ENCODE data around the gene ERMAP. TPM values are rescaled to one million over a fixed set of nuclear protein-coding genes. Genes with fewer than 3 reads are reported as not detected.

Gene ERMAP
- total and polyA plus RNA-seq, 2 experiments from 2014 or later, result 1.2 to 2.2 TPM

DNA sequence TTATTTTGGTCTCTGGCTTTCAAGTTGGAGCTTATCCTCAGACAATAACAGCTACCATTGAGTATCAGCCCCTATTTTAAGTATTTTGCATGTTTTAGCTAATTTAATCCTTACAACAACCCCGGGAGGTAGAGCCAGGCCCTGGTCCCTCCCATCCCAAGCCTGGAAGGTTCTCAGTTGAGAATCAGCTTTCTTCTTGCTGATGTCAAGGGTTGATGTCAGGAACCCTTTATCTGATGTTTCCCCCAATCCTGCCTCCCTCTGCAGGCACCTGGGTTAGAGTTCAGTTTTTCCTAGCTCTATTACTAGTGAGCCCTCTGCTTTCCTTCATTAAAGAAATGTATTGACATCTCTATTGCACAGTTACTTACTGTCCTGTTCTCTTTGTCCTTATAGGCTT is 3.9 kb downstream of the ERMAP start:
- Histone ChIP-seq H3K4me1 (ENCODE audit: insufficient read depth) (peaks cover 29% of the 10 kb centered on the region), H3K79me2 (replicated peaks; ENCODE audit: insufficient read depth) (no peaks in the 10 kb centered on the region; the same call in 1 of the 2 replicates), H3K4me3 (no peak overlapping the region), H3K4me2 (no peak overlapping the region), H4K20me1 (replicated peaks; ENCODE audit: insufficient read depth) (no peaks in the 10 kb centered on the region), H3K36me3 (ENCODE audit: insufficient read depth) (no peaks in the 10 kb centered on the region), H3K9me2 (ENCODE audit: insufficient read depth) (no peaks in the 10 kb centered on the region), H3F3A (replicated peaks; ENCODE audit: low read depth) (peaks cover 6% of the 10 kb centered on the region), H3K27ac (ENCODE audit: low read depth) (no peak overlapping the region), H3K27me3 (ENCODE audit: insufficient read depth) (no peaks in the 10 kb centered on the region), H2AFZ (no peak overlapping the region)
- H3K36me3 Mint-ChIP-seq (ENCODE audit: low read depth), result no peaks in the 10 kb centered on the region
- TF ChIP-seq ZNF114 (CRISPR knock-in tag; IDR thresholded peaks at IDR 0.05) (no peak), EZH2 (IDR thresholded peaks at IDR 0.05; ENCODE audit: low read depth, unreplicated experiment) (no peak), NANOG (IDR thresholded peaks at IDR 0.05; ENCODE audit: borderline replicate concordance) (no peak), EZH2phosphoT487 (IDR thresholded peaks at IDR 0.05; ENCODE audit: unreplicated experiment) (no peak), JUNB (IDR thresholded peaks at IDR 0.05; ENCODE audit: unreplicated experiment) (no peak), POLR2AphosphoS5 (IDR thresholded peaks at IDR 0.05; ENCODE audit: low read depth) (no peak), STAT1 (IDR thresholded peaks at IDR 0.05; ENCODE audit: unreplicated experiment) (no peak)
- TF ChIP-seq, protein P1, sequence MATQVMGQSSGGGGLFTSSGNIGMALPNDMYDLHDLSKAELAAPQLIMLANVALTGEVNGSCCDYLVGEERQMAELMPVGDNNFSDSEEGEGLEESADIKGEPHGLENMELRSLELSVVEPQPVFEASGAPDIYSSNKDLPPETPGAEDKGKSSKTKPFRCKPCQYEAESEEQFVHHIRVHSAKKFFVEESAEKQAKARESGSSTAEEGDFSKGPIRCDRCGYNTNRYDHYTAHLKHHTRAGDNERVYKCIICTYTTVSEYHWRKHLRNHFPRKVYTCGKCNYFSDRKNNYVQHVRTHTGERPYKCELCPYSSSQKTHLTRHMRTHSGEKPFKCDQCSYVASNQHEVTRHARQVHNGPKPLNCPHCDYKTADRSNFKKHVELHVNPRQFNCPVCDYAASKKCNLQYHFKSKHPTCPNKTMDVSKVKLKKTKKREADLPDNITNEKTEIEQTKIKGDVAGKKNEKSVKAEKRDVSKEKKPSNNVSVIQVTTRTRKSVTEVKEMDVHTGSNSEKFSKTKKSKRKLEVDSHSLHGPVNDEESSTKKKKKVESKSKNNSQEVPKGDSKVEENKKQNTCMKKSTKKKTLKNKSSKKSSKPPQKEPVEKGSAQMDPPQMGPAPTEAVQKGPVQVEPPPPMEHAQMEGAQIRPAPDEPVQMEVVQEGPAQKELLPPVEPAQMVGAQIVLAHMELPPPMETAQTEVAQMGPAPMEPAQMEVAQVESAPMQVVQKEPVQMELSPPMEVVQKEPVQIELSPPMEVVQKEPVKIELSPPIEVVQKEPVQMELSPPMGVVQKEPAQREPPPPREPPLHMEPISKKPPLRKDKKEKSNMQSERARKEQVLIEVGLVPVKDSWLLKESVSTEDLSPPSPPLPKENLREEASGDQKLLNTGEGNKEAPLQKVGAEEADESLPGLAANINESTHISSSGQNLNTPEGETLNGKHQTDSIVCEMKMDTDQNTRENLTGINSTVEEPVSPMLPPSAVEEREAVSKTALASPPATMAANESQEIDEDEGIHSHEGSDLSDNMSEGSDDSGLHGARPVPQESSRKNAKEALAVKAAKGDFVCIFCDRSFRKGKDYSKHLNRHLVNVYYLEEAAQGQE (IDR thresholded peaks at IDR 0.05; ENCODE audit: unreplicated experiment), result no peak
- TF ChIP-seq, protein P2, sequence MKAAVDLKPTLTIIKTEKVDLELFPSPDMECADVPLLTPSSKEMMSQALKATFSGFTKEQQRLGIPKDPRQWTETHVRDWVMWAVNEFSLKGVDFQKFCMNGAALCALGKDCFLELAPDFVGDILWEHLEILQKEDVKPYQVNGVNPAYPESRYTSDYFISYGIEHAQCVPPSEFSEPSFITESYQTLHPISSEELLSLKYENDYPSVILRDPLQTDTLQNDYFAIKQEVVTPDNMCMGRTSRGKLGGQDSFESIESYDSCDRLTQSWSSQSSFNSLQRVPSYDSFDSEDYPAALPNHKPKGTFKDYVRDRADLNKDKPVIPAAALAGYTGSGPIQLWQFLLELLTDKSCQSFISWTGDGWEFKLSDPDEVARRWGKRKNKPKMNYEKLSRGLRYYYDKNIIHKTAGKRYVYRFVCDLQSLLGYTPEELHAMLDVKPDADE (IDR thresholded peaks at IDR 0.05), result no peak
- peaks cover 26% of the 10 kb centered on the region for H3K4me1 Mint-ChIP-seq
- DNase-seq (ENCODE audit: low spot score), result no peak
- ATAC-seq, result no peak
- peaks cover 2% of the 10 kb centered on the region for H3K27me3 Mint-ChIP-seq (ENCODE audit: insufficient read depth, low read depth, poor library complexity)
- H3K4me3 Mint-ChIP-seq, result no peak overlapping the region
- no peak overlapping the region for H3K27ac Mint-ChIP-seq
- no peaks in the 10 kb centered on the region for H3K9me3 Mint-ChIP-seq

DNA sequence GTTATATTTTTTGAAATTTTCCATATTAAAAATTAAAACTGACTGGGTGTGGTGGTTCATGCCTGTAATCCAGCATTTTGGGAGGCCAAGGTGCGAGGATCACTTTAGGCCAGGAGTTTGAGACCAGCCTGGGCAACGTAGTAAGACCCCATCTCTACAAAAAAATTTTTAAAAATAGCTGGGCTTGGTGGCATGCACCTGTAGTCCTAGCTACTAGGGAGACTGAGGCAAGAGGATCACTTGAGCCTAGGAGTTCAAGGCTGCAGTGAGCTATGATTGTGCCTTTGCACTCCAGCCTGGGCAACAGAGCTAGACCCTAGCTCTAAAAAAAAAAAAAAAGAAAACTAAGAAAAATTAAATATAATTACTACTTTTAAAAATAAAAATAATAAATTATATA is 4.8 kb downstream of the ERMAP start:
- H3K79me2 ChIP-seq (replicated peaks; ENCODE audit: insufficient read depth), result no peaks in the 10 kb centered on the region
- Mint-ChIP-seq H3K9me3 (no peaks in the 10 kb centered on the region), H3K27ac (no peak overlapping the region), H3K36me3 (ENCODE audit: low read depth) (no peaks in the 10 kb centered on the region), H3K4me3 (no peak overlapping the region), H3K27me3 (ENCODE audit: insufficient read depth, low read depth, poor library complexity) (peaks cover 2% of the 10 kb centered on the region), H3K4me1 (peaks cover 19% of the 10 kb centered on the region)
- H4K20me1 ChIP-seq (replicated peaks; ENCODE audit: insufficient read depth), result no peaks in the 10 kb centered on the region
- no peaks in the 10 kb centered on the region for H3K27me3 ChIP-seq (ENCODE audit: insufficient read depth)
- H3K36me3 ChIP-seq (ENCODE audit: insufficient read depth), result no peaks in the 10 kb centered on the region
- ATAC-seq, result no peak
- DNase-seq (ENCODE audit: low spot score), result no peak
- H3K4me1 ChIP-seq (ENCODE audit: insufficient read depth), result peaks cover 25% of the 10 kb centered on the region
- no peaks in the 10 kb centered on the region for H3K9me2 ChIP-seq (ENCODE audit: insufficient read depth)
- no peak overlapping the region for H3K4me2 ChIP-seq
- H2AFZ ChIP-seq, result no peak overlapping the region
- H3F3A ChIP-seq (replicated peaks; ENCODE audit: low read depth), result 0 out of 2 replicates have a peak, but pooled peaks cover 2% of the 10 kb centered on the region
- H3K4me3 ChIP-seq, result no peak overlapping the region
- H3K27ac ChIP-seq (ENCODE audit: low read depth), result no peak overlapping the region
- TF ChIP-seq, protein P3, sequence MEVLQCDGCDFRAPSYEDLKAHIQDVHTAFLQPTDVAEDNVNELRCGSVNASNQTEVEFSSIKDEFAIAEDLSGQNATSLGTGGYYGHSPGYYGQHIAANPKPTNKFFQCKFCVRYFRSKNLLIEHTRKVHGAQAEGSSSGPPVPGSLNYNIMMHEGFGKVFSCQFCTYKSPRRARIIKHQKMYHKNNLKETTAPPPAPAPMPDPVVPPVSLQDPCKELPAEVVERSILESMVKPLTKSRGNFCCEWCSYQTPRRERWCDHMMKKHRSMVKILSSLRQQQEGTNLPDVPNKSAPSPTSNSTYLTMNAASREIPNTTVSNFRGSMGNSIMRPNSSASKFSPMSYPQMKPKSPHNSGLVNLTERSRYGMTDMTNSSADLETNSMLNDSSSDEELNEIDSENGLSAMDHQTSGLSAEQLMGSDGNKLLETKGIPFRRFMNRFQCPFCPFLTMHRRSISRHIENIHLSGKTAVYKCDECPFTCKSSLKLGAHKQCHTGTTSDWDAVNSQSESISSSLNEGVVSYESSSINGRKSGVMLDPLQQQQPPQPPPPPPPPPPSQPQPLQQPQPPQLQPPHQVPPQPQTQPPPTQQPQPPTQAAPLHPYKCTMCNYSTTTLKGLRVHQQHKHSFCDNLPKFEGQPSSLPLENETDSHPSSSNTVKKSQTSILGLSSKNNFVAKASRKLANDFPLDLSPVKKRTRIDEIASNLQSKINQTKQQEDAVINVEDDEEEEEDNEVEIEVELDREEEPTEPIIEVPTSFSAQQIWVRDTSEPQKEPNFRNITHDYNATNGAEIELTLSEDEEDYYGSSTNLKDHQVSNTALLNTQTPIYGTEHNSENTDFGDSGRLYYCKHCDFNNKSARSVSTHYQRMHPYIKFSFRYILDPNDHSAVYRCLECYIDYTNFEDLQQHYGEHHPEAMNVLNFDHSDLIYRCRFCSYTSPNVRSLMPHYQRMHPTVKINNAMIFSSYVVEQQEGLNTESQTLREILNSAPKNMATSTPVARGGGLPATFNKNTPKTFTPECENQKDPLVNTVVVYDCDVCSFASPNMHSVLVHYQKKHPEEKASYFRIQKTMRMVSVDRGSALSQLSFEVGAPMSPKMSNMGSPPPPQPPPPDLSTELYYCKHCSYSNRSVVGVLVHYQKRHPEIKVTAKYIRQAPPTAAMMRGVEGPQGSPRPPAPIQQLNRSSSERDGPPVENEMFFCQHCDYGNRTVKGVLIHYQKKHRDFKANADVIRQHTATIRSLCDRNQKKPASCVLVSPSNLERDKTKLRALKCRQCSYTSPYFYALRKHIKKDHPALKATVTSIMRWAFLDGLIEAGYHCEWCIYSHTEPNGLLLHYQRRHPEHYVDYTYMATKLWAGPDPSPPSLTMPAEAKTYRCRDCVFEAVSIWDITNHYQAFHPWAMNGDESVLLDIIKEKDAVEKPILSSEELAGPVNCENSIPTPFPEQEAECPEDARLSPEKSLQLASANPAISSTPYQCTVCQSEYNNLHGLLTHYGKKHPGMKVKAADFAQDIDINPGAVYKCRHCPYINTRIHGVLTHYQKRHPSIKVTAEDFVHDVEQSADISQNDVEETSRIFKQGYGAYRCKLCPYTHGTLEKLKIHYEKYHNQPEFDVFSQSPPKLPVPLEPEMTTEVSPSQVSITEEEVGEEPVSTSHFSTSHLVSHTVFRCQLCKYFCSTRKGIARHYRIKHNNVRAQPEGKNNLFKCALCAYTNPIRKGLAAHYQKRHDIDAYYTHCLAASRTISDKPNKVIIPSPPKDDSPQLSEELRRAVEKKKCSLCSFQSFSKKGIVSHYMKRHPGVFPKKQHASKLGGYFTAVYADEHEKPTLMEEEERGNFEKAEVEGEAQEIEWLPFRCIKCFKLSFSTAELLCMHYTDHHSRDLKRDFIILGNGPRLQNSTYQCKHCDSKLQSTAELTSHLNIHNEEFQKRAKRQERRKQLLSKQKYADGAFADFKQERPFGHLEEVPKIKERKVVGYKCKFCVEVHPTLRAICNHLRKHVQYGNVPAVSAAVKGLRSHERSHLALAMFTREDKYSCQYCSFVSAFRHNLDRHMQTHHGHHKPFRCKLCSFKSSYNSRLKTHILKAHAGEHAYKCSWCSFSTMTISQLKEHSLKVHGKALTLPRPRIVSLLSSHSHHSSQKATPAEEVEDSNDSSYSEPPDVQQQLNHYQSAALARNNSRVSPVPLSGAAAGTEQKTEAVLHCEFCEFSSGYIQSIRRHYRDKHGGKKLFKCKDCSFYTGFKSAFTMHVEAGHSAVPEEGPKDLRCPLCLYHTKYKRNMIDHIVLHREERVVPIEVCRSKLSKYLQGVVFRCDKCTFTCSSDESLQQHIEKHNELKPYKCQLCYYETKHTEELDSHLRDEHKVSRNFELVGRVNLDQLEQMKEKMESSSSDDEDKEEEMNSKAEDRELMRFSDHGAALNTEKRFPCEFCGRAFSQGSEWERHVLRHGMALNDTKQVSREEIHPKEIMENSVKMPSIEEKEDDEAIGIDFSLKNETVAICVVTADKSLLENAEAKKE (CRISPR knock-in tag; IDR thresholded peaks at IDR 0.05), result no peak
- TF ChIP-seq, protein P2 (IDR thresholded peaks at IDR 0.05), result no peak
- no peak for TF ChIP-seq NANOG (IDR thresholded peaks at IDR 0.05; ENCODE audit: borderline replicate concordance)

Measured in GM23338 (cell line).